Peyer's patch (tissue), 4 donors: ENCODE results near the gene IGSF9.

ENCODE experiments used
- CTCF ChIP-seq, 6 experiments: fragments of 450-650 bp in 4 of 6; fragments of 200-600 bp in 2 of 6; sonication (generic) in 1 of 6; IDR thresholded peaks; one replicate each; pipeline ENCODE4 v1.5.1; 2017 to 2019; ENCODE audit warnings: antibody characterized with exemption in 6 of 6, mild to moderate bottlenecking in 3 of 6, moderate library complexity in 1 of 6
- POLR2A ChIP-seq, 2 donors: fragments of 450-650 bp; IDR thresholded peaks; one replicate each; pipeline ENCODE4 v1.5.1; 2017; ENCODE audit warnings: antibody characterized with exemption in 2 of 2, mild to moderate bottlenecking in 2 of 2, moderate library complexity in 2 of 2

- TF ChIP-seq POLR2A (IDR thresholded peaks at IDR 0.05) (no peak), CTCF (IDR thresholded peaks at IDR 0.05) (no peak)
Measured at GRCh38 chr1:159927211-159927848, 18.1 kb downstream of the IGSF9 start.
